ENCODE results near the gene APOE. TPM values are rescaled to one million over a fixed set of nuclear protein-coding genes. Genes with fewer than 3 reads are reported as not detected.

APOE gene
- total RNA-seq, 1 donor from 2014 or later = 59.9 TPM

GRCh38 chr19:44954649-44955504 is 49.3 kb downstream of the APOE start, which contains the start of gene CLPTM1:
TSS of gene CLPTM1 (plus strand) at chr19:44955380. CDS start at chr19:44955396, 16 bp downstream.
- DNase-seq = peak; percentile 98

- DNase-seq = no peak
These were observed 50.2 kb downstream of the APOE start for GRCh38 chr19:44955505-44956439.

GRCh38 chr19:44957526-44957925 is 51.9 kb downstream of the APOE start:
- no peak for DNase-seq

- DNase-seq = no peak
These were observed 52.5 kb downstream of the APOE start for GRCh38 chr19:44958090-44958489.

Other genes starting within 250 kb of the APOE start
- 2.5 TPM for gene CEACAM19, start 234.3 kb upstream of the APOE start, total RNA-seq
- not detected for gene CEACAM16, start 206.6 kb upstream of the APOE start, total RNA-seq
- gene BCL3, start 157.1 kb upstream of the APOE start, total RNA-seq = 8.4 TPM
- 2.8 TPM for gene CBLC, start 127.9 kb upstream of the APOE start, total RNA-seq
- 188 TPM for gene BCAM, start 96.7 kb upstream of the APOE start, total RNA-seq
- gene NECTIN2, start 59.5 kb upstream of the APOE start, total RNA-seq = 42.0 TPM
- gene TOMM40, start 14.5 kb upstream of the APOE start, total RNA-seq = 44.1 TPM
- gene APOC1, start 8.8 kb downstream of the APOE start, total RNA-seq = 11.6 TPM
- gene APOC4, start 36.4 kb downstream of the APOE start, total RNA-seq = not detected
- gene APOC2, start 40.3 kb downstream of the APOE start, total RNA-seq = not detected
- gene CLPTM1, start 49.6 kb downstream of the APOE start, total RNA-seq = 38.3 TPM
- gene RELB, start 95.7 kb downstream of the APOE start, total RNA-seq = 9.5 TPM
- gene CLASRP, start 133.2 kb downstream of the APOE start, total RNA-seq = 24.7 TPM
- not detected for gene ZNF296, start 170.7 kb downstream of the APOE start, total RNA-seq
- 12.5 TPM for gene GEMIN7, start 173.5 kb downstream of the APOE start, total RNA-seq
- gene PPP1R37, start 187.4 kb downstream of the APOE start, total RNA-seq = 27.7 TPM